Caki2 (cell line): ENCODE data around the gene SDC4. TPM values are rescaled to one million over a fixed set of nuclear protein-coding genes. Genes with fewer than 3 reads are reported as not detected.

Experiments
- DNase-seq: peaks from one replicate; pipeline ENCODE4 v3.0.0-alpha.2; 2015; ENCODE audit warnings: low read depth
- in situ Hi-C: cut with HindIII; loops from 2 replicates; pipeline ENCODE4 v1.10.0; 2016; ENCODE audit warnings: low sequenced_read_pairs, low pct_unique_long_range_greater_than_20kb, mixed read lengths
- total RNA-seq: library from RNA; depleted of rRNA; stranded (reverse); fragments of >200 nt; shearing (Covaris generic); gene quantifications from 2 replicates; pipeline ENCODE4 v1.2.3, GENCODE V29; 2014; ENCODE audit warnings: low replicate concordance; rRNA removed

Gene SDC4
- 92.8 and 111 TPM in 2 replicates for total RNA-seq

GRCh38 chr20:45347936-45348778 is at the start of gene SDC4:
Gene SDC4 (minus strand): TSS chr20:45348424. CDS start chr20:45348384, 40 bp downstream.
- in situ Hi-C loops = no loop called here
- no peak for DNase-seq

GRCh38 chr20:45395114-45395415 is 46.8 kb upstream of the SDC4 start:
- no peak for DNase-seq
- in situ Hi-C loops = no loop called here

GRCh38 chr20:45394221-45395113 is 46.2 kb upstream of the SDC4 start:
- in situ Hi-C loops = no loop called here
- no peak for DNase-seq

- in situ Hi-C loops = no loop called here
- no peak for DNase-seq
Observed at GRCh38 chr20:45392733-45393132, 44.5 kb upstream of the SDC4 start.

- in situ Hi-C loops = no loop called here
- DNase-seq = no peak
Observed at GRCh38 chr20:45391559-45391958, 43.3 kb upstream of the SDC4 start.

GRCh38 chr20:45390931-45391330 is 42.7 kb upstream of the SDC4 start:
- in situ Hi-C loops = no loop called here
- DNase-seq = no peak

- DNase-seq = no peak
- in situ Hi-C loops = no loop called here
Observed at GRCh38 chr20:45387274-45387673, 39.0 kb upstream of the SDC4 start.

GRCh38 chr20:45378191-45378590 is 30.0 kb upstream of the SDC4 start, which contains the start of gene TP53TG5:
Gene TP53TG5 (minus strand): TSS chr20:45378325. CDS start chr20:45378236, 89 bp downstream.
- in situ Hi-C loops = no loop called here
- no peak for DNase-seq

- in situ Hi-C loops = no loop called here
- DNase-seq = peak; percentile 61
Observed at GRCh38 chr20:45377269-45377668, 29.0 kb upstream of the SDC4 start.

- in situ Hi-C loops = no loop called here
- no peak for DNase-seq
Observed at GRCh38 chr20:45374966-45375365, 26.7 kb upstream of the SDC4 start.

GRCh38 chr20:45374101-45374467 is 25.9 kb upstream of the SDC4 start:
- in situ Hi-C loops = no loop called here
- DNase-seq = no peak

GRCh38 chr20:45373353-45374100 is 25.3 kb upstream of the SDC4 start:
- peak; percentile 75 for DNase-seq

GRCh38 chr20:45372646-45373352 is 24.6 kb upstream of the SDC4 start:
- DNase-seq = no peak
- in situ Hi-C loops = no loop called here

More at GRCh38 chr20:45373353-45374100, 25.3 kb upstream of the SDC4 start:
- in situ Hi-C loops = no loop called here

- DNase-seq = no peak
- in situ Hi-C loops = no loop called here
Observed at GRCh38 chr20:45372241-45372640, 24.0 kb upstream of the SDC4 start.

GRCh38 chr20:45370571-45371160 is 22.4 kb upstream of the SDC4 start:
- no peak for DNase-seq
- in situ Hi-C loops = no loop called here

GRCh38 chr20:45368221-45368980 is 20.2 kb upstream of the SDC4 start:
- DNase-seq = no peak
- in situ Hi-C loops = no loop called here

- DNase-seq = no peak
- in situ Hi-C loops = no loop called here
Observed at GRCh38 chr20:45367126-45367525, 18.9 kb upstream of the SDC4 start.
